ENCODE results near the gene ITGA8. TPM values are rescaled to one million over a fixed set of nuclear protein-coding genes. Genes with fewer than 3 reads are reported as not detected.
A peak's percentile ranks its signal among the peaks of the same experiment; 100 is the strongest.

The ITGA8 gene
- total and polyA plus RNA-seq, 2 of the 4 experiments (the other 2 are of a cell fraction): under 0.01 to 0.02 TPM

- Histone ChIP-seq H3K14ac (replicated peaks; ENCODE audit: low read depth, low read length) (no peak overlapping the region), H2AFZ (replicated peaks; ENCODE audit: low read length, poor library complexity) (no peak overlapping the region), H3K4ac (ENCODE audit: low read depth, low read length) (no peak overlapping the region), H3K36me3 (ENCODE audit: control insufficient read depth, insufficient read depth, low read length) (no peaks in the 10 kb centered on the region), H4K91ac (ENCODE audit: insufficient read depth, low read depth, low read length) (no peak overlapping the region), H3K4me1 (ENCODE audit: control insufficient read depth, insufficient read depth, low read length) (no peaks in the 10 kb centered on the region), H3K4me3 (ENCODE audit: insufficient read depth, low read depth, low read length) (no peak overlapping the region), H3K4me2 (ENCODE audit: low read depth, low read length) (no peak overlapping the region), H2BK15ac (ENCODE audit: low read depth, low read length) (no peak overlapping the region), H4K20me1 (ENCODE audit: insufficient read depth, low read length) (no peaks in the 10 kb centered on the region), H3K56ac (ENCODE audit: extremely low read depth, insufficient read depth, low read length) (no peak overlapping the region), H2AK5ac (ENCODE audit: low read depth, low read length) (no peak overlapping the region), H3K23ac (ENCODE audit: low read depth, low read length) (no peak overlapping the region), H2BK120ac (ENCODE audit: low read depth, low read length) (no peak overlapping the region), H3K79me1 (ENCODE audit: low read depth in 1 of 2, low read length in 2 of 2) (no peaks in the 10 kb centered on the region), H2BK20ac (ENCODE audit: low read depth, low read length) (no peak overlapping the region), H3K9me1 (ENCODE audit: insufficient read depth, low read length) (no peaks in the 10 kb centered on the region), H3K9me3 (ENCODE audit: control insufficient read depth, insufficient read depth, low read length) (no peaks in the 10 kb centered on the region), H4K8ac (ENCODE audit: low read depth in 2 of 2, low read length in 2 of 2) (no peak overlapping the region), H3K27me3 (ENCODE audit: control insufficient read depth, insufficient read depth, low read length) (peaks cover 13% of the 10 kb centered on the region), H3K9ac (ENCODE audit: low read depth, low read length) (no peak overlapping the region), H2AK9ac (replicated peaks; ENCODE audit: low read depth, low read length, poor library complexity) (no peak overlapping the region), H4K5ac (ENCODE audit: low read depth, low read length) (no peak overlapping the region), H3K18ac (ENCODE audit: low read depth, low read length) (no peak overlapping the region), H2BK5ac (ENCODE audit: low read depth, low read length, poor library complexity, severe bottlenecking) (no peak overlapping the region), H3K27ac (ENCODE audit: insufficient read depth, low read length) (no peak overlapping the region)
- POLR2A ChIA-PET (ENCODE audit: unreplicated experiment): no interaction called here
- TF ChIP-seq RCOR1 (IDR thresholded peaks at IDR 0.05; ENCODE audit: insufficient replicate concordance, low read length): no peak
- TF ChIP-seq MAFK (IDR thresholded peaks at IDR 0.05; ENCODE audit: low read depth, low read length): peak; percentile 62
- no peak for TF ChIP-seq ELK1 (IDR thresholded peaks at IDR 0.05; ENCODE audit: borderline replicate concordance, low read depth, low read length)
- no peak for TF ChIP-seq NFE2L2 (IDR thresholded peaks at IDR 0.05; ENCODE audit: low read depth, low read length)
- no peak for TF ChIP-seq CEBPB (IDR thresholded peaks at IDR 0.05; ENCODE audit: low read depth, low read length)
- BruUV-seq (replicated peaks): no TSS peak
- DNase-seq (no peak), ATAC-seq (ENCODE audit: low read depth) (no peak)
- intact Hi-C loops (cut with micrococcal nuclease): no loop called here
- CTCF ChIA-PET: interaction anchor here (1.4 kb wide), 1 partner anchor 310 kb away, joined by 3 read pairs; no protein-coding TSS in a partner anchor
- dilution Hi-C loops (cut with HindIII; ENCODE audit: low sequenced_read_pairs, unreplicated experiment): no loop called here
- in situ Hi-C loops (cut with MboI; ENCODE audit: low sequenced_read_pairs): no loop called here
- WGBS, 2 experiments (ENCODE audit: extremely low coverage in 2 of 2, insufficient read length in 1 of 2): 40% methylated on average over 1 of the region's 6 CpGs; no CpG with 5 or more reads in 1 of the 2 experiments
Measured at GRCh38 chr10:15740261-15740660, 20.5 kb upstream of the ITGA8 start.
